A204.1 (cell line): ENCODE measurements around the gene MAP1B.

Experiments used
- FAIRE-seq: peaks from 2 replicates; lab custom pipeline; 2012; peaks lifted over from hg19 to GRCh38; lab: Jason Lieb, UNC

Gene MAP1B

DNA sequence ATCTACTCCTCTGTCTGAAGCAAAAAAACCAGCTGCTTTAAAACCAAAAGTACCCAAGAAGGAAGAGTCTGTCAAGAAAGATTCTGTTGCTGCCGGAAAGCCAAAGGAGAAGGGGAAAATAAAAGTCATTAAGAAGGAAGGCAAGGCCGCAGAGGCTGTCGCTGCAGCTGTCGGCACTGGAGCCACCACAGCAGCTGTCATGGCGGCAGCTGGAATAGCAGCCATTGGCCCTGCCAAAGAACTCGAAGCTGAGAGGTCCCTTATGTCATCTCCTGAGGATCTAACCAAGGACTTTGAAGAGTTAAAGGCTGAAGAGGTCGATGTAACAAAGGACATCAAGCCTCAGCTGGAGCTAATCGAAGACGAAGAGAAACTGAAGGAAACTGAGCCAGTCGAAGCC, 88.3 kb downstream of the MAP1B start:
- no peak for FAIRE-seq

DNA sequence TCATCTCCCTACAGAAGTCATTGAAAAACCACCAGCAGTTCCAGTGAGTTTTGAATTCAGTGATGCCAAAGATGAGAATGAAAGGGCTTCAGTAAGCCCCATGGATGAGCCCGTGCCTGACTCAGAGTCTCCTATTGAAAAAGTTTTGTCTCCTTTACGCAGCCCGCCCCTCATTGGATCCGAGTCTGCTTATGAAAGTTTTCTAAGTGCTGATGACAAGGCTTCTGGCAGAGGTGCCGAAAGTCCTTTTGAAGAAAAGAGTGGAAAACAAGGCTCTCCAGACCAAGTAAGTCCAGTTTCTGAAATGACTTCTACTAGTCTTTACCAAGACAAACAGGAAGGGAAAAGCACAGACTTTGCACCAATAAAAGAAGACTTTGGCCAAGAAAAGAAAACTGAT, 90.1 kb downstream of the MAP1B start:
- FAIRE-seq: no peak

GRCh38 chr5:72199681-72200080, 92.4 kb downstream of the MAP1B start:
- FAIRE-seq: no peak

DNA sequence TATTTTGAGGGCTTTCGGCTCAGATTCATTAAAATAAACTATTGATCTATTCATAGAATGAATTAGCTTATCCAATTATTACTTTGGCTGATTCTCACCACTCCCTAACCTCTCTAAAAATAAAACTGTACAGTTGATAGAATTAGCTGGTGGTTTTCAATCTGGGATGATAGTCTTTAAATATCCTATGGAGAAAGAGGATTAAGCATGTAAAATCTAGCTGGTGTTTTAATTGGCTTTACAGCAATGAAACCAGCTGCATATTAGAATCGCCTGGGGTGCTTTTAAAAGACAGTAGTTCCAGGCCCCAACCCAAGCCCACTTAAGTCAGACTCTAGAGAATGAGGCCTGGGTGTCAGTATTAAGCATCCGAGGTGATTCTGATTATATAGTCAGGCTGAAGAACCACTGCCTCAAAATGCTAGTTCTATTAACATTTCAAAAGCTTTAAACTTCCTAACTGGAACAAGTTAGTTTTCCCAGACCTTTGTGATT, 95.1 kb downstream of the MAP1B start:
- FAIRE-seq: no peak

DNA sequence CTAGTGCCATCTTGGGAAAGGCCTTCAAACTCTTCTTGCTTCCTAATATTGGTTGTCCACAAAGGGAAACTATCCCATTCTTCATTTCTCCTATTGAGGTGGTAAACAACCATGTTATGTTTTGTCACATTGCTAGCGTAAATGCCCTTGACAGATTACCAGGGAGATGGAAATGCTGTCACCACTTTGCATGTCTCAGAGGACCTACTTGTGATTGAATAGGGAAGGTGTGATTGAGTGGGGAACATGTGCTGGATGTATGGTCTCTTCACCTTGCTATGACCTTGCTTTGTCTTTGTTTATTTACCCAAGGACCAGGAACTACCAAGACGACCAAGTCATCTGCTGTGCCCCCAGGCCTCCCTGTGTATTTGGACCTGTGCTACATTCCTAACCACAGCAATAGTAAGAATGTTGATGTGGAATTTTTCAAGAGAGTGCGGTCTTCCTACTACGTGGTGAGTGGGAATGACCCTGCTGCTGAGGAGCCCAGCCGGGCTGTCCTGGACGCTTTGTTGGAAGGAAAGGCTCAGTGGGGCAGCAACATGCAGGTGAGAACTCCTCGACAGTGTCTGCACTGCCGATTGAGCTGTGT, 96.1 kb downstream of the MAP1B start:
- no peak for FAIRE-seq

- FAIRE-seq: no peak
Observed at GRCh38 chr5:72204946-72205345, 97.7 kb downstream of the MAP1B start.

DNA sequence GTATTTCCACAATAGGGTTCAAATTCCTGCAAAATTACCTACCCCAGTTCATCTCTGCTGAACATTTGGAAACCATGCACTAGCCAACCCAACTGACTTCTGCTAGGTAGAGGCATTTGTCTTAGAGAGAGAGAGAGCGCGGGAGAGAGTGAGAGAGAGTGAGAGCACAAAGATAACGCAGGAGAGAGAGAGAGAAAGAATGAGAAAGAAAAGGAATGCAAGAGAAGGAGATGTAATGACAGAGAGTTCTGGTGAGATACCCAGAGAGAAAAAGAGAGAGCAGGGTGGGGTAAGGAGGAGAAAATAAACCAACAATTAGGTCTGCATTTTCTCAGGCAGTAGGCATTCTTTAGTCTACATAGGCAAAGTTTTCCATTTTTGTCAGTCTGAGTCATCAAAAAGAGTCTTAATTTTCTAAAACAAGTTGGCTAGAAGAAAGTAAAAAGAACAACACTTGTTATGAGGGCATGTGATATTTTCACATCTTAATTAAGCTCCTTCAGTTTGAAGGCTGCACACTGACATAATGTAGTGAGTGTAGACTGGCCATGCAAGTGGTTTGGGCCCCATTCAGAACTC, 98.2 kb downstream of the MAP1B start:
- no peak for FAIRE-seq

- FAIRE-seq: no peak
Observed at GRCh38 chr5:72206160-72206559, 98.9 kb downstream of the MAP1B start.

GRCh38 chr5:72206994-72207393, 99.7 kb downstream of the MAP1B start:
- FAIRE-seq: no peak

DNA sequence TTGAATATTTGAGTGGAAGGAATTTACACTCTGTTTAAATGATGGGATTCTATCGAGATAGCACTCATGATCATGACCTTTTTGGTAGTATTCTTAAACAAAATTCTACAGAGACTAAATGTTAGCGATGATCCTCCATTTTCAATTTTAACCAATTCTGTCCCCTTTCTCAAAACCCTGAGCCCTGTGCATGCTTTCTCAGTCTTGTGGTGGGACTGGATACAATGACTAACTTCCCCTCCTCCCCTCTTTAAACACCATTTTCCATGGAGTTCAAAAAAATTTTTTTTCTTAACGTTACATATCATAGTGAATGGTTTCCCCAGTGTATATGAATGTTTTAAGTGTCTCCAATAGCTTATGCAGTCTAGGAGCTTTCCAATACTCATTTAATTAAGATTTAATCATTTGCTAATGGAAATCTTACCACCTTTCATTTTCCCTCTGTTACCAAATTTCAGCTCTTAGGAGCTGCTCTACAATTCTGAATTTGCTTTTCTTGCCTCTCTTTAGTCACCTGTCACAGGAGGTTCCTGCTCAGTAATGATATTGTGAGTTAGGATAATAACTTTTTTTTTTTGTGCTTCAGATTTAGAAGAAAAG, 101.2 kb downstream of the MAP1B start:
- no peak for FAIRE-seq

GRCh38 chr5:72209147-72210115, 102.2 kb downstream of the MAP1B start:
- FAIRE-seq: no peak

GRCh38 chr5:72210888-72211678, 103.8 kb downstream of the MAP1B start:
- no peak for FAIRE-seq

- no peak for FAIRE-seq
Observed at GRCh38 chr5:72212171-72212570, 104.9 kb downstream of the MAP1B start.

DNA sequence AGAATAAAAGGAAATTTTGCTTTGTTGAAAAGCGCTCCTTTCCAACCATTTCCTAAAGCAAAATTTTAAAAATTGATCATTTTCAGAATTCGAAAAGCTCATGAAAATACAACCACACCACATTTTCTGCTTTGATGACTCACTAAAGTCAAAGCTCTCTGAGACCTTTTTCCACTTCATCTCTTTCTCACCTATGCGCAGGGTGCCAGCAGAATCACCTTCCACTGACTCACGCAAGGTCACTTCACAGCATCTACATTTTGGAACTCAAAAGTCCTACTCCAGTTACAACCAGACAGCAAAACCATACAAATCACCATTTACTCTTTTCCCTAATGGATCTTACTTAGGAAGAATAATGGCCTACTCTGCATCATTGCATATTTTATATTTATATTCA, 106.2 kb downstream of the MAP1B start:
- FAIRE-seq: no peak

GRCh38 chr5:72214168-72214567, 106.9 kb downstream of the MAP1B start:
- no peak for FAIRE-seq

GRCh38 chr5:72216756-72217155, 109.5 kb downstream of the MAP1B start:
- FAIRE-seq: no peak

GRCh38 chr5:72221099-72221498, 113.8 kb downstream of the MAP1B start:
- FAIRE-seq: no peak

- no peak for FAIRE-seq
Observed at GRCh38 chr5:72221541-72221940, 114.3 kb downstream of the MAP1B start.

DNA sequence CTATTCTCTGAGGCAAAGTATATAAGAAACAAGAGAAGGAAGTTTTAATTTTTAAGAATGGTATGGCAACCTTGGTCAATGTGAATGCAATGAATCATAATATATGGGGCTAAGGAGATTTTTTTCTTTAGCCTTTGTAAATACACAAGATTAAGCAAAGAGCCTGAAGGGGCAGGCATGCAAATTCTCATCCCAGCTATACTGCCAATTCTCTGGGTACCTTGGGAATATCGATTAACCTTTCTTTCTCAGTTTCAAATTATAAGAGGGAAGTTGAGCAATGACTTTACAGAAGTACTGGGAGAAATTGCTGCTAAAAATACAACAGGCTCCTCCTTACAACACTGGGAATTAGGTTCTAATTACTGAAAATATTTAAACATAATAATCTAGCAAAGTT, 115.2 kb downstream of the MAP1B start:
- FAIRE-seq: no peak

DNA sequence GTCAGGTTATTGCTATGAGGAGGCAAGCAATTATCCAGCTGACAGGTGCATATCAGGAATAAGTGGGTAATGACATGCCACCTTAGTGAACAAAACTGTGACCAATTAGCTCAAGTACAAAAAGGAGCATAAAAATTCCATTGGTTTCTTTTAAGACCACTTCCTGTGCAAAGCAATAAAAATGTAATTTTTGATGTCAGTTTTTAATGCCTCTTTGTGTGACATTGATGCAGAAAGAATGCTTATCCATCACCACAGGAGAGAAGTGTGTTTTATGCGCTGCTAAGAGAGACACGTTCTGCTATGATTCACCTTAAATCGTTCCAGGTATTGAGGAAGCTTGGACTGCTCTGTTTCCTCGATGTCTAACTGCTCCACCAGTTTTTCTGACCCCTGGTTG, 116.1 kb downstream of the MAP1B start:
- FAIRE-seq: no peak

- no peak for FAIRE-seq
Observed at GRCh38 chr5:72224946-72225463, 117.7 kb downstream of the MAP1B start.

- FAIRE-seq: no peak
Observed at GRCh38 chr5:72225741-72226140, 118.5 kb downstream of the MAP1B start.
